Testis (tissue), 2 donors: ENCODE data around the gene EXPH5.

ENCODE experiments used
- POLR2A ChIP-seq: fragments of 450-650 bp; IDR thresholded peaks from one replicate; pipeline ENCODE4 v1.6.1; 2017; ENCODE audit warnings: antibody characterized with exemption, mild to moderate bottlenecking, moderate library complexity
- TF ChIP-seq, protein P1 (sequence below), 3 experiments: fragments of 450-650 bp in 2 of 3; fragments of 200-600 bp in 1 of 3; sonication (generic) in 1 of 3; IDR thresholded peaks; one replicate each; pipeline ENCODE4 v1.5.1; 2016 to 2019; ENCODE audit warnings: antibody characterized with exemption in 3 of 3, mild to moderate bottlenecking in 2 of 3, moderate library complexity in 1 of 3

DNA sequence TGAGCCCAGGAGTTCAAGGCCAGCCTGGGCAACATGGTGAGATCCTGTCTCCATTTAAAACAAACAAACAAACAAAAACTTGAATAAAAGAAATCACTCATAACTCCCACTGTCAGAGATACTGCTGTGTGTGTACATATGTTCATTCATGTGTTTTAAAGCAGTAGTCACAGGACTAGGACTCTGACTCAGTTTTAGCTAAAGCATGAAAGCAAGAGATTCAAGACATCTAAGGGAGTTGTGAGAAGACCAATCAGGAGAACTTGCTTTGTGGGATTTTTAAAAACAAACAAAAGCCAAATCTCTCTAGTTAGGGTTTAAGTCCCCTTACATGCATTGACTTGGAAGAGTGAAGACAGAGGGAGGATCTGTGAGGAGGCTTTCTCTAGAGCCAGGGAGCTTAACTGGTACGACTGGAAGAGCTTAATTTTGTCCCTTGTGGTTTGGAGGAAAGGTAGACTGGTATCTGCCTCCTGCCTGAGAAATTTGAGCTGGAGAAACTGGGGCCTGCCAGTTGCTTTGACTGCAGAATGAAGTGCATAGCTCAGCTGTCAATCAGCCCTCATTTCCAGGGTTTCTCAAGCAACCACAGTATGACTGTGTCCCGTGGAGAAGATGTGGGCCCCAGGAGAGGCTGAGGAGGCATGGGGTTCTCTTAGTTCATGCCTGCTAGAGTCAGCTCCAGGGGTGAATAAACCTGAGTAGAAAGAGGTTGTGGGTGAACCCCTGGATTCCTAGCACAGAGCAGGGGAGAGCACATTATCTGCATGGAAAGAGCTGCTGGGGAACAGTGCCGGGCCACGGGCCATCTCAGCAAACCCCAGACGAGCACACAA is 30.6 kb downstream of the EXPH5 start:
- TF ChIP-seq, protein P1, sequence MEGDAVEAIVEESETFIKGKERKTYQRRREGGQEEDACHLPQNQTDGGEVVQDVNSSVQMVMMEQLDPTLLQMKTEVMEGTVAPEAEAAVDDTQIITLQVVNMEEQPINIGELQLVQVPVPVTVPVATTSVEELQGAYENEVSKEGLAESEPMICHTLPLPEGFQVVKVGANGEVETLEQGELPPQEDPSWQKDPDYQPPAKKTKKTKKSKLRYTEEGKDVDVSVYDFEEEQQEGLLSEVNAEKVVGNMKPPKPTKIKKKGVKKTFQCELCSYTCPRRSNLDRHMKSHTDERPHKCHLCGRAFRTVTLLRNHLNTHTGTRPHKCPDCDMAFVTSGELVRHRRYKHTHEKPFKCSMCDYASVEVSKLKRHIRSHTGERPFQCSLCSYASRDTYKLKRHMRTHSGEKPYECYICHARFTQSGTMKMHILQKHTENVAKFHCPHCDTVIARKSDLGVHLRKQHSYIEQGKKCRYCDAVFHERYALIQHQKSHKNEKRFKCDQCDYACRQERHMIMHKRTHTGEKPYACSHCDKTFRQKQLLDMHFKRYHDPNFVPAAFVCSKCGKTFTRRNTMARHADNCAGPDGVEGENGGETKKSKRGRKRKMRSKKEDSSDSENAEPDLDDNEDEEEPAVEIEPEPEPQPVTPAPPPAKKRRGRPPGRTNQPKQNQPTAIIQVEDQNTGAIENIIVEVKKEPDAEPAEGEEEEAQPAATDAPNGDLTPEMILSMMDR (IDR thresholded peaks at IDR 0.05) = no peak
- no peak for TF ChIP-seq POLR2A
